Measurements from ENCODE around the gene DMD. TPM values are rescaled to one million over a fixed set of nuclear protein-coding genes. Genes with fewer than 3 reads are reported as not detected.

DMD gene
- total and polyA plus RNA-seq, 7 donors, result 2.5 to 260 (median 183) TPM

DNA sequence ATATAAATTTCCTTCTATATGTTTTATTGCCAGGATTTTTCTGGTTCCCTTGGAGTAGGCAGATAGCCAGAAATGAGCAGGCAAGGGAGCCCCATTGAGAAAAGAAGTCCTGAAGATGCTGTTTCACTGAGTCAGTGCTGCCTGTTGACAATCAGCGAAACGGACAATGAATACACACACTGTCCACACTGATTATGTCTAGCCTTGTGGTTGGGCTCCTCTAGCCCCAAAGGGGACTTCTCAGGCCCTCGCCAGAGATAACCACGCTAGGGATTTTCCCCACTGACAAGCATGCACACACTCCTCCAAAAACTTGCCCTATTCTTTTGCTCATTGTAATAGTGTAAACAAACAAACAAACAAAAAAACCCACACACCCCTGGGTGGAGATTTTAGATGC is 369.3 kb downstream of the DMD start:
- Histone ChIP-seq H3K36me3 (no peaks in the 10 kb centered on the region), H3K4me3 (no peak overlapping the region), H3K4me1 (peaks cover 0 to 5% (median 0%) of the 10 kb centered on the region in 4 donors), H3K27ac (no peak overlapping the region), H3K9me3 (no peaks in the 10 kb centered on the region), H3K27me3 (no peaks in the 10 kb centered on the region)
- TF ChIP-seq EP300 (IDR thresholded peaks at IDR 0.05), result no peak
- TF ChIP-seq, protein P1, sequence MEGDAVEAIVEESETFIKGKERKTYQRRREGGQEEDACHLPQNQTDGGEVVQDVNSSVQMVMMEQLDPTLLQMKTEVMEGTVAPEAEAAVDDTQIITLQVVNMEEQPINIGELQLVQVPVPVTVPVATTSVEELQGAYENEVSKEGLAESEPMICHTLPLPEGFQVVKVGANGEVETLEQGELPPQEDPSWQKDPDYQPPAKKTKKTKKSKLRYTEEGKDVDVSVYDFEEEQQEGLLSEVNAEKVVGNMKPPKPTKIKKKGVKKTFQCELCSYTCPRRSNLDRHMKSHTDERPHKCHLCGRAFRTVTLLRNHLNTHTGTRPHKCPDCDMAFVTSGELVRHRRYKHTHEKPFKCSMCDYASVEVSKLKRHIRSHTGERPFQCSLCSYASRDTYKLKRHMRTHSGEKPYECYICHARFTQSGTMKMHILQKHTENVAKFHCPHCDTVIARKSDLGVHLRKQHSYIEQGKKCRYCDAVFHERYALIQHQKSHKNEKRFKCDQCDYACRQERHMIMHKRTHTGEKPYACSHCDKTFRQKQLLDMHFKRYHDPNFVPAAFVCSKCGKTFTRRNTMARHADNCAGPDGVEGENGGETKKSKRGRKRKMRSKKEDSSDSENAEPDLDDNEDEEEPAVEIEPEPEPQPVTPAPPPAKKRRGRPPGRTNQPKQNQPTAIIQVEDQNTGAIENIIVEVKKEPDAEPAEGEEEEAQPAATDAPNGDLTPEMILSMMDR (IDR thresholded peaks at IDR 0.05), result no peak
- TF ChIP-seq POLR2AphosphoS5 (IDR thresholded peaks at IDR 0.05), result no peak
- TF ChIP-seq POLR2A (IDR thresholded peaks at IDR 0.05), result no peak
- DNase-seq, result no peak
- intact Hi-C loops (cut with DNase I), result no loop called here
- 85 to 86% methylated on average over 4 of the region's 4 CpGs for WGBS, 2 donors

DNA sequence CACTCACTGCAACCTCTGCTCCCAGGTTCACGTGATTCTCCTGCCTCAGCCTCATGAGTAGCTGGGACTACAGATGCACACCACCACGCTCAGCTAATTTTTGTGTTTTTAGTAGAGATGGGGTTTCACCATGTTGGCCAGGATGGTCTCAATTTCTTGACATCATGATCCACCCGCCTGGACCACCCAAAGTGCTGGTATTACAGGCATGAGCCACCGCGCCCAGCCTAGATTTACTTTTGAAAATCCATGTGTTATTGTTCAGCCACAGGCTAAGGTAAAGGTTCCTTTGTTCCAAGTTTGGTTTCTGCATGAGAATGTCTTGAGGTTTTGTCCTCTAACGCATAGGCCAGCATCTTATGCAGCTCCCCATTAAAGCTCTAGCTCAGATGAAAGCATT is 371.6 kb downstream of the DMD start:
- no peaks in the 10 kb centered on the region for H3K27me3 ChIP-seq
- no peak overlapping the region for H3K27ac ChIP-seq
- TF ChIP-seq, protein P1 (IDR thresholded peaks at IDR 0.05), result no peak
- TF ChIP-seq EP300 (IDR thresholded peaks at IDR 0.05) (no peak), POLR2A (IDR thresholded peaks at IDR 0.05) (no peak), POLR2AphosphoS5 (IDR thresholded peaks at IDR 0.05) (no peak)
- no peak overlapping the region for H3K4me3 ChIP-seq
- H3K9me3 ChIP-seq, result no peaks in the 10 kb centered on the region
- H3K36me3 ChIP-seq, result no peaks in the 10 kb centered on the region
- H3K4me1 ChIP-seq, result peaks cover 0 to 2% (median 0%) of the 10 kb centered on the region in 4 donors
- no peak for DNase-seq
- intact Hi-C loops (cut with DNase I), result no loop called here
- WGBS, 2 donors, result 88 to 95% methylated on average over 6 of the region's 6 CpGs

DNA sequence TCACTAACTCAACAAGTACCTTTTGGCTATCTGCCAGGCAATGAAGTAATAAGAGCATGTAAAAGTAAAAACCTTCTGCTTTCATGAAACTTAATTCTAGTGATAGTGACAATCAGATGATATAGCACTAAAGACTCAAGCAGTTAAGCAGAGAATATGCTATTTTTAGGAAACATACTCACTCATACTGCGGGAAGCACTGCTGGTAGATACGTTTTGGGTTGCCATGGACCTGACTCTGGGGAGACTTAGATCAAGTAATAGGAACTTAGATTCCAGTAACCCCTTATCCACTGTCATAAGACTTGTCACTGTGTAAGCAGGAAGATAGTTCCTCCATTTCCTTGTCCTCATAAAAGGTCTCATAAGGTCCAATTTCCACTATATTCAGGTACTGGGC is 386.3 kb downstream of the DMD start:
- H3K27ac ChIP-seq, result no peak overlapping the region
- H3K27me3 ChIP-seq, result no peaks in the 10 kb centered on the region
- TF ChIP-seq POLR2AphosphoS5 (IDR thresholded peaks at IDR 0.05), result no peak
- TF ChIP-seq, protein P1 (IDR thresholded peaks at IDR 0.05), result no peak
- TF ChIP-seq POLR2A (IDR thresholded peaks at IDR 0.05), result no peak
- TF ChIP-seq EP300 (IDR thresholded peaks at IDR 0.05), result no peak
- H3K36me3 ChIP-seq, result no peaks in the 10 kb centered on the region
- H3K4me1 ChIP-seq, result no peaks in the 10 kb centered on the region
- intact Hi-C loops (cut with DNase I), result no loop called here
- no peaks in the 10 kb centered on the region for H3K9me3 ChIP-seq
- H3K4me3 ChIP-seq, result no peak overlapping the region
- 75 to 90% methylated on average over 2 of the region's 2 CpGs for WGBS, 2 donors
- no peak for DNase-seq

DNA sequence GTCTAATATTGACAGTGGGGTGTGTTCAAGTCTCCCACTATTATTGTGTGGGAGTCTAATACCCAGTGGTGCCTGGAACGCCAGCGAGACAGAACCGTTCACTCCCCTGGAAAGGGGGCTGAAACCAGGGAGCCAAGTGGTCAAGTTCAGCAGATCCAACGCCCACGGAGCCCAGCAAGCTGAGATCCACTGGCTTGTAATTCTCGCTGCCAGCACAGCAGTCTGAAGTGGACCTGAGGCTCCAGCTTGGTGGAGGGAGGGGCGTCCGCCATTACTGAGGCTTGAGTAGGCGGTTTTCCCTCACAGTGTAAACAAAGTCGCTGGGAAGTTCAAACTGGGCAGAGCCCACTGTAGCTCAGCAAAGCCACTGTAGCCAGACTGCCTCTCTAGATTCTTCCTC is 407.3 kb downstream of the DMD start:
- intact Hi-C loops (cut with DNase I), result no loop called here
- no peaks in the 10 kb centered on the region for H3K4me1 ChIP-seq
- 93% methylated on average over 10 of the region's 10 CpGs for WGBS, 2 donors

More for the DNA sequence above, 407.3 kb downstream of the DMD start:
- H3K4me3 ChIP-seq, result no peak overlapping the region
- H3K36me3 ChIP-seq, result no peaks in the 10 kb centered on the region
- no peak for DNase-seq
- TF ChIP-seq, protein P1 (IDR thresholded peaks at IDR 0.05), result no peak
- TF ChIP-seq POLR2A (IDR thresholded peaks at IDR 0.05) (no peak), EP300 (IDR thresholded peaks at IDR 0.05) (no peak), POLR2AphosphoS5 (IDR thresholded peaks at IDR 0.05) (no peak)
- H3K27ac ChIP-seq, result no peak overlapping the region
- no peaks in the 10 kb centered on the region for H3K27me3 ChIP-seq
- H3K9me3 ChIP-seq, result no peaks in the 10 kb centered on the region

Measured in sigmoid colon (tissue), 7 donors.